Endothelial cell of umbilical vein (primary cell): ENCODE results near the gene TMEM43. TPM values are rescaled to one million over a fixed set of nuclear protein-coding genes. Genes with fewer than 3 reads are reported as not detected.

Source experiments
- BruUV-seq: library from RNA; stranded (reverse); fragments of 400-500 nt; replicated peaks from 2 replicates; lab custom pipeline; 2021; lab: Mats Ljungman, UMichigan
- CTCF ChIA-PET: fragments of 300-600, 350-600 bp; sonication (Branson Sonifier 250); formaldehyde crosslinking; loops from one replicate; lab custom pipeline; 2021; ENCODE audit warnings: antibody characterized with exemption, inconsistent platforms; lab: Charles Lee
- POLR2A ChIA-PET: fragments of 300-600, 350-600 bp; sonication (Branson Sonifier 250); formaldehyde crosslinking; loops from one replicate; lab custom pipeline; 2021; ENCODE audit warnings: antibody characterized with exemption, inconsistent platforms; lab: Charles Lee
- DNase-seq: peaks from one replicate; pipeline ENCODE4 v3.0.0-alpha.2; 2011; ENCODE audit warnings: low read depth, low spot score
- FAIRE-seq: peaks from 2 replicates; lab custom pipeline; 2011; peaks lifted over from hg19 to GRCh38; lab: Jason Lieb, UNC
- H2AFZ ChIP-seq: 2 replicates; pipeline ENCODE4 v1.6.0; 2012; ENCODE audit warnings: low read depth, low read length, control low read depth, inconsistent platforms
- H3K27ac ChIP-seq: 2 replicates; pipeline ENCODE4 v1.5.1; 2011; ENCODE audit warnings: low read depth, mild to moderate bottlenecking, control low read depth, low read length, moderate library complexity; ENCODE audit not compliant: insufficient read depth
- H3K27me3 ChIP-seq, 2 experiments: 2 replicates each; pipeline versions ENCODE4 v1.6.0 to v1.6.1; 2011; ENCODE audit warnings: low read length in 2 of 2, mixed read lengths in 1 of 2; ENCODE audit not compliant: control insufficient read depth in 2 of 2, insufficient read depth in 2 of 2
- H3K36me3 ChIP-seq, 2 experiments: 2 replicates in 1 of 2; 3 replicates in 1 of 2; pipeline ENCODE4 v1.5.1; 2011; ENCODE audit warnings: low read length in 2 of 2, mild to moderate bottlenecking in 1 of 2, moderate library complexity in 1 of 2; ENCODE audit not compliant: control insufficient read depth in 2 of 2, insufficient read depth in 2 of 2; ENCODE audit errors: extremely low read depth in 1 of 2
- H3K4me1 ChIP-seq: 3 replicates; pipeline ENCODE4 v1.5.1; 2011; ENCODE audit warnings: mild to moderate bottlenecking, low read length; ENCODE audit not compliant: control insufficient read depth, insufficient read depth; ENCODE audit errors: extremely low read depth
- H3K4me2 ChIP-seq: 2 replicates; pipeline ENCODE4 v1.6.1; 2011; ENCODE audit warnings: low read length, control low read depth, mixed read lengths; ENCODE audit not compliant: insufficient read depth
- H3K4me3 ChIP-seq, 3 experiments: fragments of 200-600 bp in 1 of 3; sonication (generic), shearing (Covaris generic) in 1 of 3; replicated peaks in 1 of 3; 2 replicates each; pipeline ENCODE4 v1.5.1; 2011 to 2016; ENCODE audit warnings: control low read depth in 3 of 3, low read length in 3 of 3, mild to moderate bottlenecking in 2 of 3, inconsistent platforms in 1 of 3, low read depth in 1 of 3, moderate library complexity in 1 of 3; ENCODE audit not compliant: insufficient read depth in 1 of 3
- H3K79me2 ChIP-seq: 2 replicates; pipeline ENCODE4 v1.6.0; 2012; ENCODE audit warnings: low read length, inconsistent platforms; ENCODE audit not compliant: control insufficient read depth, insufficient read depth
- H3K9ac ChIP-seq: replicated peaks from 2 replicates; pipeline ENCODE3; 2011; ENCODE audit warnings: low read length, control low read depth; ENCODE audit not compliant: insufficient read depth; ENCODE audit errors: extremely low read depth
- H3K9me1 ChIP-seq: replicated peaks from 3 replicates; pipeline ENCODE4 v1.6.0; 2011; ENCODE audit warnings: mild to moderate bottlenecking, low read length; ENCODE audit not compliant: control insufficient read depth, insufficient read depth; ENCODE audit errors: extremely low read depth
- H3K9me3 ChIP-seq: replicated peaks from 2 replicates; pipeline ENCODE4 v1.5.1; 2012; ENCODE audit warnings: low read length, inconsistent platforms; ENCODE audit not compliant: control insufficient read depth, insufficient read depth
- H4K20me1 ChIP-seq: replicated peaks from 2 replicates; pipeline ENCODE3; 2011; ENCODE audit warnings: mild to moderate bottlenecking, low read length; ENCODE audit not compliant: control insufficient read depth, insufficient read depth; ENCODE audit errors: extremely low read depth
- CTCF ChIP-seq, 2 donors: IDR thresholded peaks; 1 replicate in 1 of 2; 2 replicates in 1 of 2; pipeline ENCODE4 v1.5.1; 2011; ENCODE audit warnings: low read length in 2 of 2, mild to moderate bottlenecking in 2 of 2, moderate library complexity in 2 of 2, control low read depth in 1 of 2, inconsistent platforms in 1 of 2, low read depth in 1 of 2; ENCODE audit not compliant: insufficient read depth in 1 of 2; ENCODE audit errors: extremely low read depth in 1 of 2
- EZH2 ChIP-seq: IDR thresholded peaks from 2 replicates; pipeline ENCODE4 v1.6.1; 2012; ENCODE audit warnings: borderline replicate concordance, low read depth, mild to moderate bottlenecking, moderate library complexity, low read length, inconsistent platforms; ENCODE audit not compliant: severe bottlenecking
- FOS ChIP-seq: IDR thresholded peaks from 2 replicates; pipeline ENCODE4 v1.6.1; 2011; ENCODE audit warnings: mild to moderate bottlenecking, low read length, moderate library complexity, borderline replicate concordance; ENCODE audit not compliant: insufficient read depth
- GATA2 ChIP-seq: IDR thresholded peaks from 2 replicates; pipeline ENCODE4 v1.7.0; 2011; ENCODE audit warnings: low read depth, mild to moderate bottlenecking, moderate library complexity, mixed read lengths, low read length; ENCODE audit not compliant: insufficient read length, insufficient read depth
- JUN ChIP-seq: IDR thresholded peaks from 2 replicates; pipeline ENCODE4 v1.6.1; 2011; ENCODE audit warnings: borderline replicate concordance, low read depth; ENCODE audit not compliant: insufficient read length, insufficient read depth
- MAX ChIP-seq: IDR thresholded peaks from 2 replicates; pipeline ENCODE4 v1.6.1; 2011; ENCODE audit not compliant: insufficient read depth, insufficient read length
- MYC ChIP-seq: IDR thresholded peaks from one replicate; pipeline ENCODE4 v1.6.1; 2011; ENCODE audit warnings: mild to moderate bottlenecking, low read depth, low read length
- POLR2A ChIP-seq: IDR thresholded peaks from 2 replicates; pipeline ENCODE4 v1.6.1; 2012; ENCODE audit warnings: low read depth, mild to moderate bottlenecking, control low read depth, low read length
- POLR2AphosphoS5 ChIP-seq: IDR thresholded peaks from 2 replicates; pipeline ENCODE4 v1.6.1; 2012; ENCODE audit warnings: low read depth, mild to moderate bottlenecking, control low read depth, low read length, moderate library complexity; ENCODE audit not compliant: insufficient read depth
- dilution Hi-C: fragments of 300-500 bp; cut with MboI; formaldehyde crosslinking; loops from one replicate; pipeline ENCODE4 v1.15.0; 2019; ENCODE audit warnings: low sequenced_read_pairs; ENCODE audit not compliant: extremely low pct_ligation_motif_present
- intact Hi-C: fragments of 100-400 bp; cut with micrococcal nuclease; formaldehyde crosslinking; loops from one replicate; pipeline ENCODE4 v1.10.0; 2022
- polyA plus RNA-seq, 4 experiments: library from polyadenylated mRNA; depleted of rRNA in 3 of 4; stranded (reverse) in 3 of 4; unstranded in 1 of 4; fragments of >200 nt; gene quantifications; 2 replicates each; pipeline versions ENCODE4 v1.2.1 to v1.2.3, GENCODE V29; 2011 to 2012; ENCODE audit warnings: missing spikeins in 1 of 4
- total RNA-seq: library from RNA; stranded (reverse); gene quantifications from 2 replicates; pipeline ENCODE4 v1.2.3, GENCODE V29; 2021

TMEM43 gene
- total and polyA plus RNA-seq, 2 donors (not counting 3 experiments of a cell fraction or from before 2014, with no cell fraction given), result 80.6 to 119 TPM

GRCh38 chr3:14166877-14167603, 42.2 kb downstream of the TMEM43 start:
- Histone ChIP-seq H3K9me3 (no peaks in the 10 kb centered on the region), H4K20me1 (no peaks in the 10 kb centered on the region), H3K9ac (no peak overlapping the region), H3K27ac (no peak overlapping the region), H3K27me3 (no peaks in the 10 kb centered on the region), H3K36me3 (peaks cover 44 to 51% of the 10 kb centered on the region in 2 experiments), H3K79me2 (no peaks in the 10 kb centered on the region), H3K9me1 (no peaks in the 10 kb centered on the region), H3K4me1 (peaks cover 15% of the 10 kb centered on the region), H3K4me2 (no peak overlapping the region), H3K4me3 (no peak overlapping the region), H2AFZ (no peak overlapping the region)
- TF ChIP-seq POLR2A (no peak), JUN (no peak), POLR2AphosphoS5 (no peak), MYC (no peak), MAX (no peak), CTCF (IDR thresholded peaks at IDR 0.05; ENCODE audit: extremely low read depth in 1 of 2, insufficient read depth in 1 of 2, low read depth in 1 of 2, low read length in 2 of 2) (no peak), FOS (no peak), EZH2 (no peak), GATA2 (no peak)
- no TSS peak for BruUV-seq
- no peak for DNase-seq
- intact Hi-C loops, result no loop called here
- POLR2A ChIA-PET, result no interaction called here
- dilution Hi-C loops, result no loop called here
- CTCF ChIA-PET, result no interaction called here
- no peak for FAIRE-seq
